H9 (cell line): Measurements from ENCODE around the gene CEP55. TPM values are rescaled to one million over a fixed set of nuclear protein-coding genes. Genes with fewer than 3 reads are reported as not detected.

ENCODE experiments used
- DNase-seq: peaks from one replicate; pipeline ENCODE4 v3.0.0-alpha.2; 2017
- H2AFZ ChIP-seq: one replicate; pipeline ENCODE4 v1.6.1; 2013; ENCODE audit warnings: mild to moderate bottlenecking, low read length, control low read depth, moderate library complexity
- H2AK5ac ChIP-seq: 2 replicates; pipeline ENCODE4 v1.6.1; 2013; ENCODE audit warnings: low read length, control low read depth, mixed read lengths; ENCODE audit not compliant: insufficient read length
- H2BK120ac ChIP-seq: one replicate; pipeline ENCODE4 v1.6.1; 2013; ENCODE audit warnings: low read depth, mild to moderate bottlenecking, low read length, control low read depth, inconsistent platforms; ENCODE audit not compliant: poor library complexity, severe bottlenecking
- H2BK12ac ChIP-seq: 2 replicates; pipeline ENCODE4 v1.6.1; 2013; ENCODE audit warnings: low read length, control low read depth, mixed read lengths, low read depth; ENCODE audit not compliant: insufficient read length
- H2BK15ac ChIP-seq: 2 replicates; pipeline ENCODE4 v1.6.1; 2013; ENCODE audit warnings: low read depth, low read length, control low read depth
- H2BK20ac ChIP-seq: one replicate; pipeline ENCODE4 v1.6.1; 2013; ENCODE audit warnings: low read depth, mild to moderate bottlenecking, low read length, control low read depth, inconsistent platforms; ENCODE audit not compliant: poor library complexity, severe bottlenecking
- H2BK5ac ChIP-seq: 2 replicates; pipeline ENCODE4 v1.6.1; 2013; ENCODE audit warnings: low read length, control low read depth, mixed read lengths; ENCODE audit not compliant: insufficient read length
- H3K14ac ChIP-seq: 2 replicates; pipeline ENCODE4 v1.6.1; 2013; ENCODE audit warnings: low read length, control low read depth; ENCODE audit not compliant: insufficient read depth
- H3K18ac ChIP-seq: 2 replicates; pipeline ENCODE4 v1.6.1; 2013; ENCODE audit warnings: low read depth, mild to moderate bottlenecking, mixed read lengths, low read length, control low read depth; ENCODE audit not compliant: insufficient read length
- H3K23ac ChIP-seq: 2 replicates; pipeline ENCODE4 v1.6.1; 2013; ENCODE audit warnings: low read length, control low read depth, mixed read lengths, low read depth; ENCODE audit not compliant: insufficient read length
- H3K23me2 ChIP-seq: 2 replicates; pipeline ENCODE4 v1.6.1; 2013; ENCODE audit warnings: low read depth, mild to moderate bottlenecking, mixed read lengths, low read length, control low read depth; ENCODE audit not compliant: insufficient read length, poor library complexity, severe bottlenecking
- H3K27ac ChIP-seq: 2 replicates; pipeline ENCODE4 v1.5.1; 2013; ENCODE audit warnings: low read length, control low read depth, mixed read lengths, low read depth; ENCODE audit not compliant: insufficient read length
- H3K27me3 ChIP-seq: 2 replicates; pipeline ENCODE4 v1.6.1; 2013; ENCODE audit warnings: low read length, control low read depth, inconsistent platforms; ENCODE audit not compliant: insufficient read depth
- H3K4ac ChIP-seq: 2 replicates; pipeline ENCODE4 v1.6.1; 2013; ENCODE audit warnings: low read depth, mild to moderate bottlenecking, control low read depth, inconsistent platforms, low read length, moderate library complexity
- H3K4me1 ChIP-seq: 2 replicates; pipeline ENCODE4 v1.6.1; 2013; ENCODE audit warnings: low read length, control low read depth, inconsistent platforms; ENCODE audit not compliant: insufficient read depth
- H3K4me2 ChIP-seq: 2 replicates; pipeline ENCODE4 v1.6.1; 2013; ENCODE audit warnings: low read length, control low read depth, mixed read lengths; ENCODE audit not compliant: insufficient read length, insufficient read depth
- H3K56ac ChIP-seq: 2 replicates; pipeline ENCODE4 v1.6.1; 2013; ENCODE audit warnings: low read depth, mild to moderate bottlenecking, mixed read lengths, low read length, control low read depth; ENCODE audit not compliant: insufficient read length
- H3K79me1 ChIP-seq: 2 replicates; pipeline ENCODE4 v1.6.1; 2013; ENCODE audit warnings: low read depth, mild to moderate bottlenecking, moderate library complexity, low read length, control low read depth, inconsistent platforms; ENCODE audit not compliant: insufficient read depth, poor library complexity, severe bottlenecking
- H3K79me2 ChIP-seq: 2 replicates; pipeline ENCODE4 v1.6.1; 2013; ENCODE audit warnings: low read length, control low read depth, inconsistent platforms; ENCODE audit not compliant: insufficient read depth
- H3K9ac ChIP-seq: 2 replicates; pipeline ENCODE4 v1.6.1; 2013; ENCODE audit warnings: low read length, control low read depth, mixed read lengths; ENCODE audit not compliant: insufficient read length; ENCODE audit errors: extremely low read depth
- H3K9me3 ChIP-seq: one replicate; pipeline ENCODE4 v1.6.1; 2013; ENCODE audit warnings: low read depth, low read length, inconsistent platforms; ENCODE audit not compliant: control insufficient read depth
- H3T11ph ChIP-seq: one replicate; pipeline ENCODE4 v1.6.1; 2013; ENCODE audit warnings: mild to moderate bottlenecking, low read length, control low read depth, inconsistent platforms
- H4K20me1 ChIP-seq: one replicate; pipeline ENCODE4 v1.6.1; 2013; ENCODE audit not compliant: control insufficient read depth, insufficient read length, insufficient read depth
- H4K5ac ChIP-seq: 2 replicates; pipeline ENCODE4 v1.6.1; 2013; ENCODE audit warnings: low read depth, mild to moderate bottlenecking, mixed read lengths, low read length, control low read depth; ENCODE audit not compliant: insufficient read length
- H4K8ac ChIP-seq: replicated peaks from 2 replicates; pipeline ENCODE4 v1.6.1; 2013; ENCODE audit warnings: low read length, control low read depth, mixed read lengths, low read depth; ENCODE audit not compliant: insufficient read length
- H4K91ac ChIP-seq: 2 replicates; pipeline ENCODE4 v1.6.1; 2013; ENCODE audit warnings: low read depth, mild to moderate bottlenecking, moderate library complexity, mixed read lengths, low read length, control low read depth; ENCODE audit not compliant: insufficient read length
- H3K27ac Mint-ChIP-seq, 3 experiments: 2 replicates in 2 of 3; 3 replicates in 1 of 3; pipeline ENCODE4 v1.8.0; 2020 to 2021; ENCODE audit warnings: mixed read lengths in 3 of 3, mild to moderate bottlenecking in 1 of 3, moderate library complexity in 1 of 3
- H3K27me3 Mint-ChIP-seq: 2 replicates; pipeline ENCODE4 v1.8.0; 2021; ENCODE audit warnings: low read depth, mild to moderate bottlenecking, moderate library complexity, mixed read lengths
- H3K36me3 Mint-ChIP-seq, 3 experiments: 2 replicates in 2 of 3; 3 replicates in 1 of 3; pipeline ENCODE4 v1.8.0; 2020 to 2021; ENCODE audit warnings: low read depth in 3 of 3, mixed read lengths in 3 of 3; ENCODE audit not compliant: insufficient read depth in 1 of 3
- H3K4me1 Mint-ChIP-seq, 2 experiments: 2 replicates each; pipeline ENCODE4 v1.8.0; 2020; ENCODE audit warnings: mixed read lengths in 2 of 2
- H3K4me3 Mint-ChIP-seq, 2 experiments: 2 replicates in 1 of 2; 3 replicates in 1 of 2; pipeline ENCODE4 v1.8.0; 2020 to 2021; ENCODE audit warnings: mild to moderate bottlenecking in 2 of 2, mixed read lengths in 2 of 2, moderate library complexity in 1 of 2
- H3K9me3 Mint-ChIP-seq, 2 experiments: 2 replicates in 1 of 2; 3 replicates in 1 of 2; pipeline ENCODE4 v1.8.0; 2020; ENCODE audit warnings: mild to moderate bottlenecking in 2 of 2, mixed read lengths in 2 of 2, moderate library complexity in 1 of 2
- CTCF ChIP-seq: fragments of 200-600 bp; sonication (generic); conservative IDR thresholded peaks from 3 replicates; pipeline ENCODE4 v1.8.0; 2021; ENCODE audit warnings: antibody characterized with exemption, mild to moderate bottlenecking
- WGBS: extraction: QIAGEN DNeasy Blood & Tissue Kit; methylation state at CpG from one replicate; pipeline ENCODE4 v1.1.7; 2013; ENCODE audit warnings: missing lambda C conversion rate, low lambda C conversion rate, mixed read lengths; ENCODE audit not compliant: insufficient read length; ENCODE audit errors: extremely low coverage; 5-methylcytosine and 5-hydroxymethylcytosine counted together
- total RNA-seq: library from RNA; stranded (reverse); gene quantifications from 2 replicates; pipeline ENCODE4 v1.2.1, GENCODE V29; 2021

CEP55 gene
- total RNA-seq, 1 experiment from 2014 or later = 17.8 TPM

DNA sequence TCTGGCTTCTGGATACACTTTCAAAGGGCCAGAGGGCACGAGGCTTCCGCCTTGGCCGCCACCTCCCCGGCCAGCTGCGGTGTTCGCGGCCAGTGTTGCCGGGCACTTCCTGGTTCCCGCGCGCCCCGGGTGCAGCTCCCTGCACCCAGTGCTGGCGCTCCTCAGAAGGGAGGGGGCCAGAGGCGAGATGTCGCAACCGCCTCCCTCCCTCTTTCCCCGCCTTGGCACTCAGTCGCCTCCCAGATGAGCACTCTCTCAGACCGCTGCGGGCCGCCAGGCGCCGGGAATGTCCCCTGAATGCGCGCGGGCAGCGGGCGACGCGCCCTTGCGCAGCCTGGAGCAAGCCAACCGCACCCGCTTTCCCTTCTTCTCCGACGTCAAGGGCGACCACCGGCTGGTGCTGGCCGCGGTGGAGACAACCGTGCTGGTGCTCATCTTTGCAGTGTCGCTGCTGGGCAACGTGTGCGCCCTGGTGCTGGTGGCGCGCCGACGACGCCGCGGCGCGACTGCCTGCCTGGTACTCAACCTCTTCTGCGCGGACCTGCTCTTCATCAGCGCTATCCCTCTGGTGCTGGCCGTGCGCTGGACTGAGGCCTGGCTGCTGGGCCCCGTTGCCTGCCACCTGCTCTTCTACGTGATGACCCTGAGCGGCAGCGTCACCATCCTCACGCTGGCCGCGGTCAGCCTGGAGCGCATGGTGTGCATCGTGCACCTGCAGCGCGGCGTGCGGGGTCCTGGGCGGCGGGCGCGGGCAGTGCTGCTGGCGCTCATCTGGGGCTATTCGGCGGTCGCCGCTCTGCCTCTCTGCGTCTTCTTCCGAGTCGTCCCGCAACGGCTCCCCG is 70.2 kb downstream of the CEP55 start, which contains the start of gene FFAR4:
Gene FFAR4 (plus strand): TSS at position 231 of the 842 bp plus-strand sequence. CDS start 56 bp downstream, at position 287.
- Histone ChIP-seq H2BK15ac (no peak within 1 kb of the TSS), H3K4me1 (no peaks in the 10 kb centered on the region), H2AFZ (no peak within 1 kb of the TSS), H3K79me2 (no peaks in the 10 kb centered on the region), H4K5ac (no peak within 1 kb of the TSS), H2BK5ac (no peak within 1 kb of the TSS), H3K4me2 (peak within 1 kb of the TSS; percentile 37), H3K14ac (no peak within 1 kb of the TSS), H3K27ac (no peak within 1 kb of the TSS), H2BK12ac (no peak within 1 kb of the TSS), H3K79me1 (no peaks in the 10 kb centered on the region), H2AK5ac (no peak within 1 kb of the TSS), H4K20me1 (no peaks in the 10 kb centered on the region), H2BK120ac (no peak within 1 kb of the TSS), H3K4ac (no peak within 1 kb of the TSS), H3K18ac (no peak within 1 kb of the TSS), H3T11ph (no peak within 1 kb of the TSS), H3K9me3 (no peaks in the 10 kb centered on the region), H2BK20ac (no peak within 1 kb of the TSS), H3K23ac (no peak within 1 kb of the TSS), H3K9ac (no peak within 1 kb of the TSS), H3K27me3 (peaks cover 48% of the 10 kb centered on the region), H3K23me2 (peaks cover 5% of the 10 kb centered on the region), H4K8ac (no peak within 1 kb of the TSS), H3K56ac (no peak within 1 kb of the TSS), H4K91ac (no peak within 1 kb of the TSS)
- Mint-ChIP-seq H3K27ac (no peak within 1 kb of the TSS), H3K27me3 (peaks cover 96% of the 10 kb centered on the region), H3K4me1 (peaks cover 6 to 19% of the 10 kb centered on the region in 2 experiments; a peak in 3 of 4 replicates), H3K36me3 (no peaks in the 10 kb centered on the region; a peak in 1 of 7 replicates), H3K9me3 (no peaks in the 10 kb centered on the region; a peak in 2 of 5 replicates), H3K4me3 (peak within 1 kb of the TSS; percentile 73 to 91)
- no CpG with 5 or more reads among the region's 85 CpGs for WGBS
- no peak for TF ChIP-seq CTCF
- peak; percentile 64 for DNase-seq
